Putamen (tissue), 1 donor: Measurements from ENCODE around the gene NME2.

Source experiments
- DNase-seq: peaks from one replicate; pipeline ENCODE4 v3.0.0-alpha.2; 2016; ENCODE audit warnings: low spot score

Gene NME2

DNA sequence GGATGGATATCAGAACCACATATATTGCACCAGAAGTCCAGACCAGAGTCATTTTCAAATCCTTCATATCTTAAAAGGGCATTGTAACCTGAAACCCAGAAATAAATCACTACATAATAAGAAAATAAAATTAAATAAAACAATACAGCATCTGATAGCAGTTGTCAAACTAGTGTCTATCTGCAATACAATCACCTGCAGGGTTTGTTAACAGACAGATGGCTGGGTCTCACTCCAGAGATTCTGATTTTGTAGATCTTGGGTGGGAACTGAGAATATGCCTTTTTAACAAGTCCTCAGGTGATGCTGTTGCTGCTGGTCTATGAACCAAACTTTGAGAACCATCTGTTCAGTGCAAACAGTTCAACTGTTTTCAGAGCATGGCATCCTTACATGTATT lies 37.6 kb downstream of the NME2 start:
- no peak for DNase-seq

DNA sequence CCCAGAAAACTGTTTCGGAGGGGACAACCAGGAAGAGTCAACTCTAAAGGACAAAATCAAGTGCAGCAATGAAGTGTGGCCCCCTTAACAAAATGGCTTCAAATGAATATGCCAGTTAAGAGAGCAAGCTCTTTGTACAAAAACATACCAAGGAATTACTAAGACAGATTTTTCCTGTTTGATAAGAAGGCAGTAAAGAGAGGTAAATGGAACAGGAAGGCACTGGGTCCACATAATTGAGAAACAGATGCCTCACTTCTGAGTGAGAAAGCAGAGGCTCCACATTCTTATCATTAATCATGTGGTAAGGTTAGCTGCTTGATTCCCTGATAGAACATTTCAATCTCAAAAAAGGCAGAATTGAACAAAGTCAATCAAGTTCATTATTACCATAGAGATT lies 48.7 kb downstream of the NME2 start:
- no peak for DNase-seq

DNA sequence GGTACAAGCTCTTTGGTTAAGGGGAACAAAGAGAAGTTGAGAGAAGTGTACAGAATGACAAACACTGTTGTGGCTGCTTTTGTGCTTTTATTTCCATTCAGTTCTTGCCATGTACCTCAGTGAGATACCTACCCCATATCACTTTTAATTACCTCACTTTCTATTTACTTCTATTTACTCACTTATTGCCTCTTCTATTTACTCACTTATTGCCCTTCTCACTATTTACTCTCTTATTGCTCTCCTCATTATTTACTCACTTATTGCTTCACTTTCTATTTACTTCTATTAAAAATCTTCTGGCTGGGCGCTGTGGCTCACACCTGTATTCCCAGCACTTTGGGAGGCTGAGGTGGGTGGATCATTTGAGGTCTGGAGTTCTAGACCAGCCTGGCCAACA lies 51.7 kb downstream of the NME2 start:
- DNase-seq, result no peak

DNA sequence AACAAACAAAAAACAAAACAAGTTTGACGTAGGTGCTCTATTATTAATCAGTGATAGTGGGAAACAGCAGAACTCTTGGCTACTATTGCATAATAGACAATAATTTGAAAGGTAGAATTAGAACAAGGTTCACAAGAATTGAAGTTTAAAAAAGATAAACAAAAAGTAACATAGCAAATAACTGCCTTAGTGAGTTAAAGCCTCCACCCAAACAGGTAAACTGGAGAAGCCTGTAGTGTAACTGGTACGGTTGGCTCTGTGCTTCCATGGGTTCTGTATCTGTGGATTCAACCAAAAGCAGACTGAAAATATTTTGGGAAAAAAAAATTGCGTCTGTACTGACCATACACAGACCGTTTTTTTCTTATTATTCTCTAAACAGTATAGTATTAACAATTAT lies 55.1 kb downstream of the NME2 start:
- DNase-seq, result no peak
